ENCODE measurements around the gene NLK. TPM values are rescaled to one million over a fixed set of nuclear protein-coding genes. Genes with fewer than 3 reads are reported as not detected.

The NLK gene
- total RNA-seq, 6 donors from 2014 or later = 16.1 to 34.5 (median 19.9) TPM

DNA sequence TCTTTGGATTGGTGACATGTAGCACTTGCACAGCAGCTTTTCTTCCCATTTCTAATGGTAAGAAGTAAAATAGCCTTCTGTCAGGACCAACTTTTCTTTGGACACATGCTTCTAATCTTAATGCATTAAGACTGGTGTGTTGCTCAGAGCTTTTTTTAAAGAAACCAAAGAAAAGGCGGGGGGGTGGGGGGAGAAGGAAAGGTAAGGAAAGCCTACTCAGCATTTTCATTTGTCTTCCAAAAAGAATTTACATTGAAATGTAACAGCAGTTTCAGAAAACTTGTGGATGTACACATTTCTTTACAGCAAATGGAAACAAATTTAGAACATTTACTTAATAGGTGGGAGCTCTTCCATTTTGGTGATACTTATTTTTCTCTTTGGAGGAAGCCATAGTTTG, 49.6 kb downstream of the NLK start:
- Histone ChIP-seq H3K27me3 (no peaks in the 10 kb centered on the region), H3K4me3 (no peak overlapping the region), H3K9me3 (no peaks in the 10 kb centered on the region), H3K4me1 (no peaks in the 10 kb centered on the region), H3K36me3 (no peaks in the 10 kb centered on the region), H3K27ac (no peak overlapping the region)
- WGBS, 2 donors = 93 to 96% methylated on average over 1 of the region's 1 CpG
- DNase-seq (no peak), ATAC-seq (ENCODE audit: low FRiP score in 2 of 2) (no peak)
- TF ChIP-seq, protein P1, sequence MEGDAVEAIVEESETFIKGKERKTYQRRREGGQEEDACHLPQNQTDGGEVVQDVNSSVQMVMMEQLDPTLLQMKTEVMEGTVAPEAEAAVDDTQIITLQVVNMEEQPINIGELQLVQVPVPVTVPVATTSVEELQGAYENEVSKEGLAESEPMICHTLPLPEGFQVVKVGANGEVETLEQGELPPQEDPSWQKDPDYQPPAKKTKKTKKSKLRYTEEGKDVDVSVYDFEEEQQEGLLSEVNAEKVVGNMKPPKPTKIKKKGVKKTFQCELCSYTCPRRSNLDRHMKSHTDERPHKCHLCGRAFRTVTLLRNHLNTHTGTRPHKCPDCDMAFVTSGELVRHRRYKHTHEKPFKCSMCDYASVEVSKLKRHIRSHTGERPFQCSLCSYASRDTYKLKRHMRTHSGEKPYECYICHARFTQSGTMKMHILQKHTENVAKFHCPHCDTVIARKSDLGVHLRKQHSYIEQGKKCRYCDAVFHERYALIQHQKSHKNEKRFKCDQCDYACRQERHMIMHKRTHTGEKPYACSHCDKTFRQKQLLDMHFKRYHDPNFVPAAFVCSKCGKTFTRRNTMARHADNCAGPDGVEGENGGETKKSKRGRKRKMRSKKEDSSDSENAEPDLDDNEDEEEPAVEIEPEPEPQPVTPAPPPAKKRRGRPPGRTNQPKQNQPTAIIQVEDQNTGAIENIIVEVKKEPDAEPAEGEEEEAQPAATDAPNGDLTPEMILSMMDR (IDR thresholded peaks at IDR 0.05) = no peak
- no peak for TF ChIP-seq POLR2A (IDR thresholded peaks at IDR 0.05)

DNA sequence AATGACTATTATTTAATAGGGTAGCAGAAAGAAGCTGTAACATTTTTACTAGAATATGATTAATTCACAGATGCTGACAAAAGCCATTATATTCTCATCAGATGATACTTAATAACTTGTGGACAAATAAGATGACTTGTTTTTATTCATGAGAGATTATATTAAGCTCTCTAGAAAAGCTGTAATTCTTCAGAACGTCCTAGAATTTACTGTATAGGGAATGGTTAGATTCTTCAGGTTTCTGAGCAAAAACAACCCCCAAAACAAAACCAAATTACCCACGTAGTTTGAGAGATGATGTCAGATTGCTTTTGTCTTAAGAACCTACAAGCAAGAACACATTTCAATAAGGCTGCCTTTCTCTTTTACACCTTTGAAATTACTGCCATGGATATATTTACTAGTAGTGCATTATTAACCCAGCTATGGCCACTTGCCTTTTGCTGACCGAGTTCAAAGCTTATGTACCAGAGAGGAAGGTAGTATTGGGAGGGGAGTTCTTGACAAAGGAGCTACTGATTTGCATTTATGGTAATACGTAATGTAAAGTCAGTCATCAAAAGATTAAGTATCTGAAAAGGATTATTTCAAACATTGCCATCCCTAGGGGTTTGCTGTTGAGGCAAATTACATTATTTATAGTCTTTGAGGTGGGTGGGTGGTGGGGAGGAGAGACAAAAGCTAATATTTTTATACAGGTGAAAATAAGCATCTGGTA, 51.7 kb downstream of the NLK start:
- 84 to 89% methylated on average over 4 of the region's 4 CpGs for WGBS, 2 donors
- Histone ChIP-seq H3K36me3 (no peaks in the 10 kb centered on the region), H3K4me3 (no peak overlapping the region), H3K27me3 (no peaks in the 10 kb centered on the region), H3K27ac (no peak overlapping the region), H3K9me3 (no peaks in the 10 kb centered on the region), H3K4me1 (peaks cover 0 to 8% (median 0%) of the 10 kb centered on the region in 4 donors)
- no peak for ATAC-seq (ENCODE audit: low FRiP score in 2 of 2)
- no peak for DNase-seq
- TF ChIP-seq POLR2A (IDR thresholded peaks at IDR 0.05) (no peak), EP300 (IDR thresholded peaks at IDR 0.05) (no peak), POLR2AphosphoS5 (IDR thresholded peaks at IDR 0.05) (no peak)
- TF ChIP-seq, protein P1 (IDR thresholded peaks at IDR 0.05) = no peak

DNA sequence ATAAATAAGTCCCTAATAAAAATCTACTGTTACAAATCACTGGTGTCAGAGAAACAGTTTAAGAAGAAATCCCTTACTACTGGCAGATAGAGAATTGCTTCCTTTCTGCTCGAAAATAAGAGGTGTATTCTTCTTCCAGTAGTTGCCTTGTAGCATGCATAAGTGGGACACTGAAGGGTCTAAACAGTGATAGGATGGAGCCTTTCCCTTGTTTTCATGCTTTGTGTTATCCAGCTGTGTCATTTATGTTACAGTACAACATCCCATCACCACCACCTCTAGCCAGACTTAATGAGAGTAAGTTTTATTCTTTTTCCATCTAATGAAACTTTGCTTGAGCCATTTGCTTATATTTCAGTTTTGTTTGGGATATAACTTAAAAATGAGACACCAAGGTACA, 54.3 kb downstream of the NLK start:
- Histone ChIP-seq H3K27me3 (no peaks in the 10 kb centered on the region), H3K4me1 (peaks cover 0 to 8% (median 0%) of the 10 kb centered on the region in 4 donors), H3K36me3 (no peaks in the 10 kb centered on the region), H3K27ac (no peak overlapping the region), H3K9me3 (no peaks in the 10 kb centered on the region), H3K4me3 (no peak overlapping the region)
- DNase-seq (no peak), ATAC-seq (ENCODE audit: low FRiP score in 2 of 2) (no peak)
- TF ChIP-seq, protein P1 (IDR thresholded peaks at IDR 0.05) = no peak
- no peak for TF ChIP-seq POLR2AphosphoS5 (IDR thresholded peaks at IDR 0.05)
- no peak for TF ChIP-seq EP300 (IDR thresholded peaks at IDR 0.05)
- no peak for TF ChIP-seq POLR2A (IDR thresholded peaks at IDR 0.05)
- WGBS, 2 donors = 70 to 84% methylated on average over 1 of the region's 1 CpG

DNA sequence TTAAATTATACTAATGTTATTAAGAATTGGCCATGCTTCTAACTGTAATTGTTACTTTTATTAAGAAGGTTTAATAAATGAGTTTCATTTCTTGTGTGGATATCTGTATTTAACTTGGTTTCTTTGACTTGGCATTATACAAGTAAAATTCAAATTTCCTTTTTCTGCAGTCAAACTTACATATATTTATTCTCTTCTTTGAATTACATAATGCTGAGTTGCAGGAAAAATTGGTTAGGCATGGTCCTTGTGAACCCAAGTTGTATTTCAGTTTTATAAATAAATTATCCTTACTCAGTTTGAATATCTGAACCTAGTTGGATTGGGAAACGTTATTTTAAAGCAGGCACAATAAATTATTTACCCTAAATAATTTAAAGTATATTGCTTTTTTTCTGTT, 54.8 kb downstream of the NLK start:
- WGBS, 2 donors = 76 to 79% methylated on average over 1 of the region's 1 CpG
- no peak overlapping the region for H3K27ac ChIP-seq
- ATAC-seq (ENCODE audit: low FRiP score in 2 of 2) = no peak

More for the DNA sequence above, 54.8 kb downstream of the NLK start:
- H3K9me3 ChIP-seq = no peaks in the 10 kb centered on the region
- H3K27me3 ChIP-seq = no peaks in the 10 kb centered on the region
- H3K4me1 ChIP-seq = peaks cover 0 to 8% (median 0%) of the 10 kb centered on the region in 4 donors
- DNase-seq = no peak
- TF ChIP-seq POLR2AphosphoS5 (IDR thresholded peaks at IDR 0.05) (no peak), EP300 (IDR thresholded peaks at IDR 0.05) (no peak), POLR2A (IDR thresholded peaks at IDR 0.05) (no peak)
- TF ChIP-seq, protein P1 (IDR thresholded peaks at IDR 0.05) = no peak
- no peak overlapping the region for H3K4me3 ChIP-seq
- H3K36me3 ChIP-seq = no peaks in the 10 kb centered on the region

All from upper lobe of left lung (tissue), 6 donors.